Activated T-cell treated with anti-CD3 and anti-CD28 coated beads for 4 hours (primary cell): ENCODE results near the gene COPG2.
"Not testable (repeated sequence)": the region's sequence is repeated elsewhere in the genome, so short reads cannot be mapped to it uniquely, and the experiment has no call there.

Source experiments
- DNase-seq: peaks from one replicate; pipeline ENCODE4 v3.0.0-alpha.2; 2020

COPG2 gene

DNA sequence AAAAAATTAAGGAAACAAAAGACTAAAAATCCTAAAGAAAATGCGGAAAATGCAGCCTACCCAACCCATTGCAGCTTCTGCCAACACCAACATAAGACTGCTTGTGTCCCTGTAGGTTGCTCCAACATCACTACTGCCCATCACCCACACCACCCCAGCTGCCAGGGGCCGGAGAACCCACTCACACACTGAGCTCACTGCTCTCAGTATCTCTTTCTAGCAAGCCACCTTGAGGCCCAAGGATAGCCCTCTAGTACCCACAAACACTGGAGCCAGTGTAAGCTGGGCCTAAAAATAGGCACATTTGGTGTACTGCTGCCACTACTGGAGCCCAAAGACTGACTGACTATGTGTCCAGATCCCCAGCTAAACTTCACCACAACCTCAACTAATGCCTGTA lies 109.4 kb downstream of the COPG2 start:
- DNase-seq: no peak

DNA sequence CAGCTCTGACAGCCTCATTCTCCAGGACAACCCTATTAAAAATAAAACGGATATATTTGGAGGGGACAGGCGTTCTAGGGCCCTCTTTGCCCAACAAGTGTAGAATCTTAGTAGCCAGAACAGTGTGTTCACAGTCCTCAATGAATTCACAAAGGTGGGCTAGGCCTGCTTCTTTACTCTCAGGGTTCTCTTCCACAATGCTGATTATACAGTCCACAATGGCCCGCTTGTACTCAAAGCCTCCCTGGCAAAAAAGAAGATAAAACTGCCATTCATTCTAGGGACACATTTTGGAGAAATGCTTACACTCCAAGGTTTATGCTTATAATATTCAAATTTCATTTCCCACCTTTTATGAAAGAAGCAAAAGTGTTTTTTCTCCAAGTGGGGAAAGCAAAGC lies 114.1 kb downstream of the COPG2 start:
- DNase-seq: no peak

DNA sequence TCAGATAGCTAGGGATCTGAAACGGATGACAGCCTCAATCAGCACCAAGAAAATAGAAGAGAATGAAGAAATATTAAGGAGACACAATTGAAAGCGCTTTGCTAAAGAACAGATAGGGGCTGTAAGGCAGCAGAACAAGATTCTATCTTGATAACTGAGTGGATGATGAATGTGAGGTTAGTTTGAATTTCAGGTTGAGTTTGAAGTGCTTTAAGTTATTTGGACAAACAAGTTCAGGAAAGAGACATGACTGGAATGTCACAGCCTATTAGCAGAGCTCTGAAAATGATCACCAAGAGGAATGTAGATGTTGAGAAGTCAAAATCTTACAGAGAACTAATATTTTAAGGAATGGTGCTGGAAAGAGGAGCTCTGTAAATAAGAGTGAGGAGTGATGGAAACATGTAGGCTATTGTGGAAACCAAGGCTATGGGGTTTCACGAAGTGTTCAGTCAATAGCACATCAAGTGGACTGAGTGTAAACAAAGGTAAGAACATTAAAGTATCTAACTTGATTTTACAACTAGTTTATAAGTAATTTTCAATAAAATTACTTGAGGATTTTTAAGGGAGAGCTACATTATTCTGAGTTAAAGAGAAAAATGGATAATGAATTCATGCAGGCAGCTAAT lies 115.0 kb downstream of the COPG2 start:
- DNase-seq: no peak

DNA sequence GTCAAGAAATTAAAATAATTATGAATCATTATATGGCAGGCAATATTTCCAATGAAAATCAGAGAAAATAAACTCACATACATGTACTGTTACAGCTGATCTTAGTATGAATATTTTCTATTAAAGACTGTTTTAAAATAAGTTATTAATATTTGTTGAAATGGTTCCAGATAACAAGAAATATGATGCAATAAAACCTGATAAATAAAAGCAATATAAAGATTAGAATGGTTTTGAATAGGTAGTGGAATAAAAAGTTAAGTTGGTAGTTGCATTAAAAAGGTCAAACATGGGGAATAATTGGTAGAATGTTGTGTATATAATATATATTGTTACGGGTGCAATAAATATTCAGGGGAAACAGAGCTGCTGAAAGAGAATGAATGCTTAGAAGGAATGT lies 124.2 kb downstream of the COPG2 start:
- DNase-seq: no peak

DNA sequence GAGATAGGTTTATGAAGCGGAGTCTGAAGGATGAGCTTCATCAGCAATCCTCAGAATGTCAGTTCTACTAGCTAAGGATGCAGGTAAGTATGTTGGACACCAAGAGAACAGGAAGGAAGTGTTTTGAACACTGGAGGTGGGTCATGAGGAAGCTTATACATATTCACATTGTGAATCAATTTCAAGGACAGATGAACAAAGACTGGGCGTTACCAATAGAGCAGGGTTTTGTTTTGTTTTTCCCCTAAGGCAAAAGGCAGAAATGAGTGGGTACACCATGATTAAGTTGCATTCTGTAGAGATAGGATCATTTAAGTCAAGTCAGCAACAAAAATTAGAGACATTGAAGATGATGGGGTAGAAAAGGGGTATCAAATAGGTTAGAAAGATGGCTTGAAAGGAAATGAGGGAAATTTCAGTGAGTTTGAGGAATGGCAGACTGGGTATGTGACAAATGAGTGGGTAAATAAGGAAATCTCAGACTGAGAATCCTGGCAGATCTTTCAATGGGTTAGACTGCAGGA lies 125.0 kb downstream of the COPG2 start:
- no peak for DNase-seq

DNA sequence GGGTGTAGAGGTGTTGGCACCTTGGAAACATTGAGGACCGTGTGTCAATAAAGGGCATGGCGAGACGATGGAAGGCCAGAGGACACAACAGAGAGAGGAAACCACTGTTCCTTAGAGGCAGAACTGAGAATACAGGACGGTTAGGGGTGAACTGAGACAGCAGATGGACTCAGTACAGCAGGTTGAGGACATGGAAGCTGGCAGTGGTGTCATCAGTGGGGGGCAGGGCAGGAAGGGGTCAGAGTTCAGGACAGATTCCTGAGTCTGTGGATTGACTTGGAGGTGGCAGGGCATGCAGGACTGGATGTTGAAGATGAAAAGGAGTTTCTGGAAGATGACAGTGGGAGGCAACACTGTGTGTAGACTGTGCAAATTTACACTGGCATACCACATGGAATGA lies 126.3 kb downstream of the COPG2 start:
- DNase-seq: not testable (repeated sequence)

DNA sequence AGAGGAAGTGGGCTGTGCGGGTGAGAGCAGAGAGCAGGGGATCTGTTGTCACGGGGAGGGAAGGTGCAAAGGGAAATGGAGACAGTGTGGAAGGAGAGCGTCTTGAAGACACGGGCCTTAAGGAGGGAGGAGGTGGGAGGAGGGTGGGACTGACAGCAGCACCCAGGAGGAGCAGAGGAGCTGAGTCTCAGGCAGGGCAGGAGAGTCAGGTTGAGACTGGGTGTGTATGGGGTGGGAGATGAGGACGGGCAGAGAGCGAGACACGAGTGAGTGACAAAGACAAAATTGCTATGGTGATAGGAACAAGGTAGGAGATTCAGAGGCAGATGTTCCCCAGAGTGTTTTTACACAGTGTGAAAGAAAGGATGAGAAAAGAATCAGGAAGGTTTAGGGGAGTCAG lies 127.3 kb downstream of the COPG2 start:
- DNase-seq: not testable (repeated sequence)

DNA sequence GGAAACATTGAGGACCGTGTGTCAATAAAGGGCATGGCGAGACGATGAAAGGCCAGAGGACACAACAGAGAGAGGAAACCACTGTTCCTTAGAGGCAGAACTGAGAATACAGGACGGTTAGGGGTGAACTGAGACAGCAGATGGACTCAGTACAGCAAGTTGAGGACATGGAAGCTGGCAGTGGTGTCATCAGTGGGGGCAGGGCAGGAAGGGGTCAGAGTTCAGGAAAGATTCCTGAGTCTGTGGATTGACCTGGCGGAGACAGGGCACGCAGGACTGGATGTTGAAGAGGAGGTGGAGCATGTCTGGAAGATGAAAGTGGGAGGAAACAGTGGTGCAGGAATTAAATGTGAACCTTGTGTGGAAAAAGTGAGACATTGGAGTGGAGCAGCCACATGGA lies 130.7 kb downstream of the COPG2 start:
- not testable (repeated sequence) for DNase-seq

DNA sequence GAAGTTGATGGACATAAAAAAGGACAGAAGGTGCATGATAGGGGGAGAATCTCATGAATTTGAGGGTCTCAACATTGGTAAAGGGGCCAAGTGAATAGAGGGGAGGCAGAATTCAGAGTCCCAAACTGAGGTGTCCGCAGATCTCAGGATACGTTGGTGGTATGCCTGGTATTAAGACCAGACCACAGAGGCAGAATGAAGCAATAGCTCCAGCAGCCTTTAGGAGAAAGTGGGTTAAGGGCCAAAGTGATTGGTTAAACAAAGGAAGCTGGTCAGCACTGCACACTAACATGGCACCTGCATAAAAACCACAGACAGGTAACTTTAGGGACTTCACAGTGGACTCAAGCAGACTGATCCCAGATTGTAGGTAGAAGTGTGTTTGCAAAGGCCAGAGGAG lies 139.1 kb downstream of the COPG2 start:
- no peak for DNase-seq

DNA sequence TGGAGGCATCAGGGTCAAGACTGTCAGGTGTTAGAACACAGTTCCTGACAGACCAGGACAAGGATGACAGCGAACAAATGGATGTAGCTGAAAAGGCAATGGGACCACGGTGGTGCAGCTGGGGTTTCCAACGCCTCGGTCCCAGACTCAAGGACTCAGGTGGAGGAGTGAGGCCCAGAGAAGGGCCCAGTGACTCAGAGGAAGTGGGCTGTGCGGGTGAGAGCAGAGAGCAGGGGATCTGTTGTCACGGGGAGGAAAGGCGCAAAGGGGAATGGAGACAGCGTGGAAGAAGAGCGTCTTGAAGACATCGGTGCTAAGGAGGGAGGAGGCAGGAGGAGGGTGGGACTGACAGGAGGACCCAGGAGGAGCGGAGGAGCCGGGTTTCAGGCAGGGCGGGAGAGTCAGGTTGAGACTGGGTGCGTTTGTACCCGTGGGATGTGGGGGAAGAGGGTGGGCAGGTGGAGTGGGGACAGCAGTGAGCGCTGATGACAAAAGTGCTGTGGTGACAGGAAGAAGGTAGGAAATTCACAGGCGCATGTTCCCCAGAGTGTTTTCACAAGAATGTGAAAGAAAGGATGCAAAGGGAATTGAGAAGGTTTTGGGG lies 140.7 kb downstream of the COPG2 start:
- not testable (repeated sequence) for DNase-seq

DNA sequence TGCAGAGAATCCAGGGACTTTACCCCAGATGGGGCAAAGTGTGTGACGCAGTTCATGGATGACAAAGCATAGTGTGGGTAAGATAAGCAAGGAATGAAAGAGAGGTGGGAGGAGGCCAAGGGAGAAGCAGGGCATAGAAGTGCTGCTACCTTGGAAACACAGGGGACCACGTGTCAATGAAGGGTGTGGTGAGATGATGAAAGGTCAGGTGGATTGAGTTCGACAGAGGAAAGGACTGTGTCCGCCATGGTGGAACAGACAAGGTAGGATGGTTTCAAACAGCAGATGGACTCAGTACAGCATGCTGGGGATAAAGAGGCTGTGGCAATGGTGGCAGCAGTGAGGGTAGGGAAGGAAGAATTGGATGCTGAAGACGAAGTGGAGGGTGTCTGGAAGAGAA lies 143.9 kb downstream of the COPG2 start:
- no peak for DNase-seq

DNA sequence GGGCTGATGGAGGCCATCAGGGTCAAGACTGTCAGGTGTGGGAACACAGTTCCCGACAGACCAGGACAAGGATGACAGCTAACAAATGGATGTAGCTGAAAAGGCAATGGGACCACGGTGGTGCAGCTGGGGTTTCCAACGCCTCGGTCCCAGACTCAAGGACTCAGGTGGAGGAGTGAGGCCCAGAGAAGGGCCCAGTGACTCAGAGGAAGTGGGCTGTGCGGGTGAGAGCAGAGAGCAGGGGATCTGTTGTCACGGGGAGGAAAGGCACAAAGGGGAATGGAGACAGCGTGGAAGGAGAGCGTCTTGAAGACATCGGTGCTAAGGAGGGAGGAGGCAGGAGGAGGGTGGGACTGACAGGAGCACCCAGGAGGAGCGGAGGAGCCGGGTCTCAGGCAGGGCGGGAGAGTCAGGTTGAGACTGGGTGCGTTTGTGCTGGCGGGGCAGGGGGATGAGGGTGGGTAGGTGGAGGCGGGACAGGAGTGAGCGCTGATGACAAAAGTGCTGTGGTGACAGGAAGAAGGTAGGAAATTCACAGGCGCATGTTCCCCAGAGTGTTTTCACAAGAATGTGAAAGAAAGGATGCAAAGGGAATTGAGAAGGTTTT lies 144.9 kb downstream of the COPG2 start:
- not testable (repeated sequence) for DNase-seq

DNA sequence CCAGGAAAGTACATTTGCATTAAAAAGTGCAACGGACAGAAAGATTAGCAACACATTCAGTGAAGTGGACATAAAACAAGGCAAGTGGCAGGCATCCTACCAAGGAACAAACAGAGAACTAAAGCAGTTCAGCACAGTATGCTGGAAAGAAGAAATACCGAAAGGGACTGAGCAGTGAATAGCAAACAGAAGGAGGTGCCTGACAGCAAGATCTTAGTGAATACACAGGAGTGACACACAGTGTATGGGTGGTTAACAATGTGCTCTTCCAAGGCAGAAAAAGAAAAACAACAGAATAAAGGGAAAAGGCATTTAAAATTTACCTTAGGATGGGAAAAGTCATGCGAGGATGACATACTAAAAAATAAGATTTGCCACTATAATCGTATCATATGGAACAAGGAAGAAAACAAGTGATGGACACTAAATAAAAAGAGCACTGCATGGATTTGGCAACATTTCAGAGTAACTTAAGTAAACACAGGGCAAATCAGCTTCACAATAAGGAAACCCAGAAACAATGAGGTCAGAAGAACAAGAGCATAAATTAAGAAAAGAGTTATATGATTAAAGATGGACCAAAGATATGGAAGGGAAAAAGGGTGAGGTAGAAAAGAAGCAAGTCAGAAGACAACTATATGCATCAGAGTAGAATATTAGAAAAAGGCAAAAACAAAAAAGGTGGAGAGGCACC lies 147.1 kb downstream of the COPG2 start:
- DNase-seq: no peak

DNA sequence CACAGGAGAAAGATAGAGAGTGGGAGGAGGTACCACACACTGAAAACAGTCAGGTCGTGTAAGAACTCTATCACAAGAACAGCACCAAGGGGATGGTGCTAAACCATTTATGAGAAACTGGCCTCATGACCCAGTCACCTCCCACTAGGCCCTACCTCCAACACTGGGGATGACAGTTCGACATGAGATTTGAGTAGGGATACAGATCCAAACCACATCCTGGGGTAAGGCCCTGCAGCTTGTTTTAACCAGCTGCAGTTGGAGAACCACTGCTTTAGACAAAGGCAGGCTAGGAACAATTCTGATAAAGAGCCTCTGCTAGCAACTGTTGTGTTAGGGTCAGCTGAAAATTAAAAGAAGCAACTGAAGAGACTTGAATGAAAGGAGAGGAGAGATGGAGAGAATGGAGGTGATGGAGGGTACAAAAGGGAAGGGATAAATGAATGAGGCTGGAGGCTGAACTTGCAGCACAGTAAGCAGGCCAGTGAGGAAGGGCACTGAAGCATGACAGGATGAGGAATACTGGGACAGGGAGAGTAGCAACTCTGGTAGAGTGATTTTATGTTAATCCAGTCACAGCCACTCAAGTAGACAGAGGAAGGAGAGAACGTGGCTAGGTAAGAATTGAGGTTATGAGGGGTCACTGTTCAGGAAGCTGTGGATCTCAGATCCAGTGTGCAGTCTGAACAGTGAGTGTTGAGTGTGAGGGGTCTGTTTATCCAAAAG lies 153.1 kb downstream of the COPG2 start:
- DNase-seq: no peak

DNA sequence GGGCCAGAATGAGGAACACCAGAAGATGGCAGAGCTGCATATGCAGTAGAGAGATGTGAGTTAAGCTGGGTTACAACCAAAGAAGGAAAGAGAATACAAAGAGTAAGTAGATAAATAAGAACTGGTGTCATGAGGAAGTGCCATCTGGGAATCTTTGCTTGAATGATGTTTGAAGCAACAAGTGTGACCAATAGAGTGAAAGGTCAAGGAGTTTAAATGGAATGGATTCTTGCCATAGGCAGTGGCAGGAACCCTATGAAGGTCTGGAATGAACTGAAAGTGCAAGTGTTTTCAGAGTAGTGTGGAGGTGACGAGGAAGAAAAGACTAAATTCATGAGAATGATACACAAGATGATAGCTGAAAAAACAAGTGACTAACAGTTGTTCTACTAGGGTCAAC lies 155.1 kb downstream of the COPG2 start:
- no peak for DNase-seq

DNA sequence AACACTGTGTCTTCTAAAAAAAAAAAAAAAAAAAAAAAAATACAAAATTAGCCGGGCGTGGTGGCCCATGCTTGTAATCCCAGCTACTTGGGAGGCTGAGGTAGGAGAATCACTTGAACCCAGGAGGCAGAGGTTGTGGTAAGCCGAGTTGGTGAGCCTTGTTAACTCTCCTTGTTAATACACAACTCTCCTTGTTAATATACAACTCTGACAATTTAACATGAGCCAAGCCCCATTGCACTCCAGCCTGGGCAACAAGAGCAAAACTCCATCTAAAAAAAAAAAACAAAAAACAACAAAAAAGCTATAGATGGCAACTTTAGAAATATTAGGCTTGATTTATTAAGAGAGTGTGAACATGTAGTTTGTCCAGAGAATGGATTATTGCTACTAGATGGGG lies 156.5 kb downstream of the COPG2 start:
- DNase-seq: not testable (repeated sequence)

DNA sequence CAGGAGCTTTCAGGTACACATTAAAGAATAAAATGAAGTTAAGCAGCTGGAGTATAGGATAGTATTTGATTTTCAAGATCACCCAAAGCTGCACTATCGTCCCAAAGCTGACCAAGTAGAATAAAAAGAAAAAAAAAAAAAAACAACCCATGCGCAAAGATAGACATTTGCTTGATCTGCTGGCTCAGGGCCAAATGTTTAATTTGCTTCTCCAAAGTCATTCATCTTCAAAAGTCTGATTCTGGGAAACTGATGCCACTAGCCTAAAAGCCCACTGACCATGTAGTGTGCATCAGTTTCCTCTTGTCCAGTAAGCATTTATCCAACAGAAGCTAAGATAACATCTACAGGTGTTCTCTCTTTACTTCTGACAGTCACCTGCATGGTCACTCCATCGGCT lies 162.2 kb downstream of the COPG2 start:
- DNase-seq: no peak

DNA sequence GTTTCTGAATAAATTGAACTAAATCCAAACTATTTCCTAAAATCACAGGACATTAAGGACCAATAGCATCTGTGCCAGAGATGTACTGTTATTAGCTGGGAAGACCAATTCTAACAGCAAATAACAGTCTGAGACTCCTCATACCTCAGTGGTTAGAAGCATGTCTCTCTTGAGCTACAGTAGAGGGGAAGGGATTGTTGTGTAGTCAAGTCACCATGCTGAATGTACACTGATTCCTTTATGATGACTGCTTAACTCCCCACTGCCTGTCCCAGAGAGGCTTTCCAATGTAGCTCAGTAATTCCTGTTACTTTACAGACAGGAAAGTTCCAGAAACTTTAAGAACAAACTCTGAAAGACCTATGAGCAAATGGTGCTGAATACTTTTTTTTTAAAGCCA lies 162.8 kb downstream of the COPG2 start:
- no peak for DNase-seq

DNA sequence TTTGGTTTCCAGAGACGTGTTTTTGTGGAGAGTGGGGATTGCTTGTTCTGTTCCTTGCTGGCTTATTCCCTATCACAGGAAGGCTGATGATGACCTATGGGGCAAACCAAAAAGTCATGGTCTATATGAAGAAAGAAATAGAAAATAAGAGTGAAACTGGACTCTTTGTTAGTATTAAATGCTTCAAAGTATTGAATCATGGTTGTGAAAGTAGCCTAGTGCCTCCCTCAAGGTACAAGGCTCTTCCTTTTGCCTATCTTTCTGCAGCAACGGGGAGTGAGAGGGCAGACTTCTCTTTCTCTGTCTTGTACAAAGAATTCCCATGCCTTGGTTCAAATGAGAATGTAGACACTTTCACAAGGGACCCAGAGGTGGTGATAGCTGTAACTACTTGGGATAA lies 167.6 kb downstream of the COPG2 start:
- no peak for DNase-seq

DNA sequence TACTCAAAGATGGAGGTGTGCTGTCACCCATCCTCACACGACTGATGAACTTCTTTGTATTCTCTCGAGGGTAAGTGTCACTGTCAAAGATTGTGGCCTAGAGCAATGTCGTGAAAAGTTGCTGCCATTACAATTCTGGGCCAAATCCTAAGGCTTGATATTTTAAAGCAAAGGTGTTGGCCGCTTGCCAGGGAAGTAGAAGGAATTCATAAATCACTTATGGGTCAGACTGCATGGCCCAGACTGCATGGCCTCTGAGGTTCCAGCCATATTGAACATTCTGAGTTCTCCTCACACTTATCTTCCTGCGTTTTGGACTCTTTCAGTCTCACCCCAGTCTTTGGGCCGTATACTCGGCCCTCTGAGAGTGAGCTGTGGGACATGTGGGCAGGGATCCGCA lies 168.1 kb downstream of the COPG2 start:
- no peak for DNase-seq

DNA sequence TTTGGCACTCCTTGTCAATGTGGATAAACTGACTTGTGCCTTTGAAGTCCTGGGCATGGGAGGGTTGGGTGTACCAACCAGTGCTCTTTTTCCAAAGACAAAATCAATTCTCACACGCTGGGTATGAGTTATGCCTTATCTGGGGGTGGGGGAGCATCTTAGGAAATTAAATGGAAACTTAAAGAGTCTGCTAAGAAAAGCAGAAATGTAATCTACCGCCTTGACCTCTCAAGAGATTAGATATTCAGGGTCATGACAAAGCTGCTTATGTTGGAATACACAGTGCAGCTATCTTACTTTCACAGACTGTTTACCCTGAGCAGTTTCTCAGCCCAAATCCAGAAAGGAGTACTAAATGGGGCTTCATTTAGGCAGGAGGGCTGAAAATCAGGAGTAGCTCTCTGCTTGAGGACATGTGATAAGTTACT lies 174.1 kb downstream of the COPG2 start:
- no peak for DNase-seq

DNA sequence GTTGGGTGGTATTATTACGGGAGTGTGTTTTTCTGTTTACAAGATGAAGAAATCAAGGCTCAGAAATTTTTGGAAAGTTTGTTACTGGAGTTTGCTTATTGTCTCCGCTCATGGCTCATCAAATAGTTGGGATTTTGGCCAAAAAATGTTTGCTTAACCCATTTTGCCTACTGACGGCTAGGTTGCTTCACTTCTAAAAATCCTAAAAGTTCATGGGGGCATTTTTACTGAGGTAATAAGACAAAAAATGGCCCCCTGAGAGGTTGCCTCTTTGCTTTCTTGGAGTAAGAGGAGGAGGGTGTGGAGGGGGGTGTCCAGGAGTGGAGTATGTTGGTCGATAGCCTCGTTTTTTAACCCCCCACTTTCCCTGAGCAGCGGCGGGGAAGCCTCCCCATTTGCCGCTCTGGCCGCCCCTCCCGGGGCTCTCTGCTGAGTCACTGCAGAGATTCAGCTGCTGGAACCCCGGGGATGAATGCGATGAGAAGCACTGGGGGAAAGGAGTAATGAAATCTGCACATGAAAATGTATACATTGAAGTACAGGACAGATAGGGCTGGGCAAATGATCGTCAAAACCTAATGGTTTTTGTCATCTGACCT lies 175.2 kb downstream of the COPG2 start:
- no peak for DNase-seq
